NB4 (cell line): ENCODE data around the gene MDC1.

Experiments
- DNase-seq: peaks from one replicate; pipeline ENCODE4 v3.0.0; 2010; ENCODE audit warnings: low read depth
- H3K4me3 ChIP-seq: one replicate; pipeline ENCODE4 v1.5.1; 2011; ENCODE audit warnings: mild to moderate bottlenecking, low read depth, low read length, moderate library complexity
- MAX ChIP-seq: IDR thresholded peaks from 2 replicates; pipeline ENCODE4 v1.6.1; 2011; ENCODE audit warnings: low read depth, low read length
- MYC ChIP-seq: IDR thresholded peaks from 2 replicates; pipeline ENCODE4 v1.6.1; 2011; ENCODE audit warnings: low read depth, low read length
- POLR2A ChIP-seq: IDR thresholded peaks from 2 replicates; pipeline ENCODE4 v1.6.1; 2011; ENCODE audit warnings: mild to moderate bottlenecking; ENCODE audit not compliant: insufficient read length; ENCODE audit errors: extremely low read depth
- TF ChIP-seq, protein P1 (sequence below): IDR thresholded peaks from one replicate; pipeline ENCODE4 v1.5.1; 2012; ENCODE audit warnings: low read depth, low read length

The MDC1 gene

GRCh38 chr6:30747300-30747687 lies 30.2 kb upstream of the MDC1 start:
- TF ChIP-seq MAX (no peak), POLR2A (no peak), MYC (no peak)
- TF ChIP-seq, protein P1, sequence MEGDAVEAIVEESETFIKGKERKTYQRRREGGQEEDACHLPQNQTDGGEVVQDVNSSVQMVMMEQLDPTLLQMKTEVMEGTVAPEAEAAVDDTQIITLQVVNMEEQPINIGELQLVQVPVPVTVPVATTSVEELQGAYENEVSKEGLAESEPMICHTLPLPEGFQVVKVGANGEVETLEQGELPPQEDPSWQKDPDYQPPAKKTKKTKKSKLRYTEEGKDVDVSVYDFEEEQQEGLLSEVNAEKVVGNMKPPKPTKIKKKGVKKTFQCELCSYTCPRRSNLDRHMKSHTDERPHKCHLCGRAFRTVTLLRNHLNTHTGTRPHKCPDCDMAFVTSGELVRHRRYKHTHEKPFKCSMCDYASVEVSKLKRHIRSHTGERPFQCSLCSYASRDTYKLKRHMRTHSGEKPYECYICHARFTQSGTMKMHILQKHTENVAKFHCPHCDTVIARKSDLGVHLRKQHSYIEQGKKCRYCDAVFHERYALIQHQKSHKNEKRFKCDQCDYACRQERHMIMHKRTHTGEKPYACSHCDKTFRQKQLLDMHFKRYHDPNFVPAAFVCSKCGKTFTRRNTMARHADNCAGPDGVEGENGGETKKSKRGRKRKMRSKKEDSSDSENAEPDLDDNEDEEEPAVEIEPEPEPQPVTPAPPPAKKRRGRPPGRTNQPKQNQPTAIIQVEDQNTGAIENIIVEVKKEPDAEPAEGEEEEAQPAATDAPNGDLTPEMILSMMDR: no peak
- DNase-seq: no peak
- H3K4me3 ChIP-seq: no peak overlapping the region

- DNase-seq: peak; percentile 81
- peak within 1 kb of the TSS; percentile 45 for H3K4me3 ChIP-seq
- TF ChIP-seq POLR2A: no peak
- TF ChIP-seq, protein P1: peak; percentile 64
Observed at GRCh38 chr6:30744054-30744805, 27.1 kb upstream of the MDC1 start, which contains the start of gene IER3. Gene IER3, minus strand, starts transcription at chr6:30744547. Its CDS starts 29 bp downstream, at chr6:30744518.

DNA sequence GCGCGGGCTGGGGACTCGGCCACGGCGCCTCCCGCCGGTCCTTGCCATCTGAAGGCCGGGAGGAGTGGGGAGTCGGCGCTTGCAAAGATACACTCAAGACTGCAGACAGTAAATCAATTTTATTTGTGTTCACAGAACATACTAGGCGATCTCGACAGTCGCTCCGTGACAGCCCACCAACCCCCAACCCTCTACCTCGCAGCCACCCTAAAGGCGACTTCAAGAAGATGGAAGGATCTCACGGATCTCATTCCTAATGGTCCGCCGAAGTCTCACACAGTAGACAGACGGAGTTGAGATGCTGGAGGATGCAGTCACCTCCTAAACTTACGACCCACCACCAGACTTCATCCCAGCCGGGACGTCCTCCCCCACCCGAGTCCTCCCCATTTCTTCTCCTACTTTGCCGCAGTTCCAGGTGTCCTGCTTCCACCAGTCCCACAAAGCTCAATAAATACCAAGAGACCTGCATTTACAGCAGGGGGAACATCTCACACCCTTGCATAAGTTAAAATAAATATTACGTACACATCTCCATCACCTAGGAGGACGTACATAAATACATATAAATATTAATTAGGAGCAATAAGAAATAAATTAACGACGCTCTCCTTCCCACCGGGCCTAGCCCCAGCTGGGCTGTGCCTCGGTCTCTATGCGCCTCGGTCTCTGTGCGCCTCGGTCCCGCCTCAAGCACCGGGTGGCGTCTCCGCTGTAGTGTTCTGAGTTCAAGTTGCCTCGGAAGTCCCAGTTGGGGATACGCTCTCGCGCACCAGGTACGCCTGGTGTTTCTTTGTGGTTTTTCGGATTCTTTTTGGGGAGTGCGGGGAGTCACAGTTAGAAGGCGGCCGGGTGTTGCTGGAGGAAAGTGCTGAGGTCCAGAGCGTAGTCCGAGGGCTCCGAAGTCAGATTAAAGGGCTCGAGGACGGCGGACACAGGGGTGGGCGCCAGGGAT lies 26.3 kb upstream of the MDC1 start:
- H3K4me3 ChIP-seq: peak overlapping the region; percentile 45
- TF ChIP-seq MYC: no peak
- TF ChIP-seq POLR2A: no peak
- TF ChIP-seq MAX: no peak
- TF ChIP-seq, protein P1: no peak
- peak; percentile 35 for DNase-seq

GRCh38 chr6:30742316-30743098 lies 25.4 kb upstream of the MDC1 start, which contains the start of gene FLOT1:
Gene FLOT1, minus strand, starts transcription at chr6:30742687. Its CDS starts 498 bp downstream, at chr6:30742189.
- peak within 1 kb of the TSS; percentile 86 for H3K4me3 ChIP-seq
- DNase-seq: peak; percentile 100

GRCh38 chr6:30741789-30742315 lies 24.8 kb upstream of the MDC1 start:
- no peak for DNase-seq
- TF ChIP-seq MYC: no peak
- TF ChIP-seq MAX: no peak
- TF ChIP-seq POLR2A: no peak
- TF ChIP-seq, protein P1: no peak
- peak overlapping the region; percentile 86 for H3K4me3 ChIP-seq

More at GRCh38 chr6:30742316-30743098, 25.4 kb upstream of the MDC1 start, which contains the start of gene FLOT1:
- TF ChIP-seq, protein P1: no peak
- TF ChIP-seq MAX: peak; percentile 58
- peak; percentile 19; the same call in 1 of the 2 replicates for TF ChIP-seq MYC
